ENCODE measurements around the gene ANKS3. TPM values are rescaled to one million over a fixed set of nuclear protein-coding genes. Genes with fewer than 3 reads are reported as not detected.

ANKS3 gene
- total RNA-seq, 2 donors from 2014 or later = 6.7 to 13.5 TPM

GRCh38 chr16:4646773-4647643 is 87.1 kb downstream of the ANKS3 start:
- DNase-seq (ENCODE audit: low spot score) = no peak
- H3K27me3 ChIP-seq = no peaks in the 10 kb centered on the region
- H3K9me3 ChIP-seq = no peaks in the 10 kb centered on the region
- peaks cover 20% of the 10 kb centered on the region for H3K36me3 ChIP-seq
- H3K4me3 ChIP-seq = no peak overlapping the region
- TF ChIP-seq, protein P1, sequence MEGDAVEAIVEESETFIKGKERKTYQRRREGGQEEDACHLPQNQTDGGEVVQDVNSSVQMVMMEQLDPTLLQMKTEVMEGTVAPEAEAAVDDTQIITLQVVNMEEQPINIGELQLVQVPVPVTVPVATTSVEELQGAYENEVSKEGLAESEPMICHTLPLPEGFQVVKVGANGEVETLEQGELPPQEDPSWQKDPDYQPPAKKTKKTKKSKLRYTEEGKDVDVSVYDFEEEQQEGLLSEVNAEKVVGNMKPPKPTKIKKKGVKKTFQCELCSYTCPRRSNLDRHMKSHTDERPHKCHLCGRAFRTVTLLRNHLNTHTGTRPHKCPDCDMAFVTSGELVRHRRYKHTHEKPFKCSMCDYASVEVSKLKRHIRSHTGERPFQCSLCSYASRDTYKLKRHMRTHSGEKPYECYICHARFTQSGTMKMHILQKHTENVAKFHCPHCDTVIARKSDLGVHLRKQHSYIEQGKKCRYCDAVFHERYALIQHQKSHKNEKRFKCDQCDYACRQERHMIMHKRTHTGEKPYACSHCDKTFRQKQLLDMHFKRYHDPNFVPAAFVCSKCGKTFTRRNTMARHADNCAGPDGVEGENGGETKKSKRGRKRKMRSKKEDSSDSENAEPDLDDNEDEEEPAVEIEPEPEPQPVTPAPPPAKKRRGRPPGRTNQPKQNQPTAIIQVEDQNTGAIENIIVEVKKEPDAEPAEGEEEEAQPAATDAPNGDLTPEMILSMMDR (IDR thresholded peaks at IDR 0.05) = no peak
- no peaks in the 10 kb centered on the region for H3K4me1 ChIP-seq
- no peak overlapping the region for H3K27ac ChIP-seq

Small RNA genes lying within 50 kb of the gene (microRNA-seq; reads per million reads assigned to microRNA genes)
- gene MIR6769A (ENCODE audit: borderline number of aligned reads in 2 of 2, borderline replicate concordance in 1 of 2) = 0 reads per million in 2 donors

Other genes with a start within 250 kb of the ANKS3 start
- gene CDIP1, start 195.5 kb downstream of the ANKS3 start, total RNA-seq = 10 to 100 TPM; 29.6 to 42.9 TPM
- under 1 TPM in 1 of 2 donors, not detected in 1; 0.24 TPM for gene C16orf96, start 177.9 kb downstream of the ANKS3 start, total RNA-seq
- 10 to 100 TPM; 10.8 to 12.2 TPM for gene UBALD1, start 119.4 kb downstream of the ANKS3 start, total RNA-seq
- gene MGRN1, start 109.4 kb downstream of the ANKS3 start, total RNA-seq = 10 to 100 TPM; 35.6 to 47.4 TPM
- 10 to 100 TPM; 25.5 to 61.5 TPM for gene NUDT16L1, start 40.7 kb downstream of the ANKS3 start, total RNA-seq
- under 1 TPM; 0.39 to 0.44 TPM for gene DNAAF8, start 266 bp upstream of the ANKS3 start, total RNA-seq
- 1 to 10 TPM; 4.3 to 7.5 TPM for gene ZNF500, start 32.9 kb upstream of the ANKS3 start, total RNA-seq
- gene SEPTIN12, start 54.1 kb upstream of the ANKS3 start, total RNA-seq = not detected
- not detected for gene SMIM22, start 61.1 kb upstream of the ANKS3 start, total RNA-seq
- 10 to 100 TPM; 50.0 to 65.6 TPM for gene ROGDI, start 68.4 kb upstream of the ANKS3 start, total RNA-seq
- gene GLYR1, start 113.0 kb upstream of the ANKS3 start, total RNA-seq = 10 to 100 TPM; 37.4 to 39.4 TPM
- 10 to 100 TPM; 26.1 to 29.7 TPM for gene UBN1, start 113.2 kb upstream of the ANKS3 start, total RNA-seq
- 10 to 100 TPM in 1 of 2 donors, 1 to 10 TPM in 1; 7.5 to 17.1 TPM for gene PPL, start 202.9 kb upstream of the ANKS3 start, total RNA-seq
- 1 to 10 TPM in 1 of 2 donors, under 1 TPM in 1; 0.28 to 2.0 TPM for gene SEC14L5, start 224.1 kb upstream of the ANKS3 start, total RNA-seq